GM19395 (cell line): ENCODE results near the gene PRUNE2.

ENCODE experiments used
- ATAC-seq: cut with Tn5 transposase; IDR thresholded peaks from one replicate; pipeline ENCODE4 v1.9.1; 2021; ENCODE audit warnings: mild to moderate bottlenecking, moderate library complexity; ENCODE audit not compliant: unreplicated experiment

The PRUNE2 gene

GRCh38 chr9:76902395-76902794 is 3.5 kb downstream of the PRUNE2 start:
- ATAC-seq: no peak

- ATAC-seq: no peak
Measured at GRCh38 chr9:76901801-76902200, 4.1 kb downstream of the PRUNE2 start.

GRCh38 chr9:76900884-76901440 is 5.0 kb downstream of the PRUNE2 start:
- ATAC-seq: no peak

GRCh38 chr9:76898786-76899185 is 7.1 kb downstream of the PRUNE2 start:
- no peak for ATAC-seq

- ATAC-seq: no peak
Measured at GRCh38 chr9:76897804-76898525, 7.9 kb downstream of the PRUNE2 start.

GRCh38 chr9:76896035-76896434 is 9.9 kb downstream of the PRUNE2 start:
- ATAC-seq: no peak

- no peak for ATAC-seq
Measured at GRCh38 chr9:76895186-76895585, 10.7 kb downstream of the PRUNE2 start.

- ATAC-seq: no peak
Measured at GRCh38 chr9:76894198-76894597, 11.7 kb downstream of the PRUNE2 start.

- no peak for ATAC-seq
Measured at GRCh38 chr9:76893395-76893932, 12.4 kb downstream of the PRUNE2 start.

- ATAC-seq: peak; percentile 51
Measured at GRCh38 chr9:76891874-76892273, 14.0 kb downstream of the PRUNE2 start.

GRCh38 chr9:76891279-76891678 is 14.6 kb downstream of the PRUNE2 start:
- no peak for ATAC-seq

- ATAC-seq: no peak
Measured at GRCh38 chr9:76887951-76888350, 18.0 kb downstream of the PRUNE2 start.

- ATAC-seq: no peak
Measured at GRCh38 chr9:76887003-76887821, 18.7 kb downstream of the PRUNE2 start.

- ATAC-seq: no peak
Measured at GRCh38 chr9:76886318-76886717, 19.6 kb downstream of the PRUNE2 start.

- no peak for ATAC-seq
Measured at GRCh38 chr9:76884823-76885222, 21.1 kb downstream of the PRUNE2 start.

GRCh38 chr9:76883341-76883855 is 22.5 kb downstream of the PRUNE2 start:
- ATAC-seq: no peak

- ATAC-seq: peak; percentile 90
Measured at GRCh38 chr9:76882686-76883085, 23.2 kb downstream of the PRUNE2 start.

- no peak for ATAC-seq
Measured at GRCh38 chr9:76880210-76880609, 25.7 kb downstream of the PRUNE2 start.

- no peak for ATAC-seq
Measured at GRCh38 chr9:76878933-76879332, 27.0 kb downstream of the PRUNE2 start.

GRCh38 chr9:76877961-76878360 is 28.0 kb downstream of the PRUNE2 start:
- ATAC-seq: no peak

GRCh38 chr9:76876098-76876497 is 29.8 kb downstream of the PRUNE2 start:
- ATAC-seq: no peak
